Dendritic cell treated with granulocyte-macrophage colony-stimulating factor and Interleukin-4, amounts not matched to agents 40 ng/mL and 50 ng/mL, for 4 days (primary cell): ENCODE data around the gene SERPINE2.

ENCODE experiments used
- H3K27ac Mint-ChIP-seq: one replicate; pipeline ENCODE4 v1.8.0; 2022; ENCODE audit warnings: mild to moderate bottlenecking, mixed read lengths
- H3K27me3 Mint-ChIP-seq: one replicate; pipeline ENCODE4 v1.8.0; 2022; ENCODE audit warnings: mild to moderate bottlenecking, mixed read lengths
- H3K36me3 Mint-ChIP-seq: one replicate; pipeline ENCODE4 v1.8.0; 2022; ENCODE audit warnings: low read depth, mixed read lengths
- H3K4me1 Mint-ChIP-seq: one replicate; pipeline ENCODE4 v1.8.0; 2022; ENCODE audit warnings: low read depth, mixed read lengths
- H3K4me3 Mint-ChIP-seq: one replicate; pipeline ENCODE4 v1.8.0; 2022; ENCODE audit warnings: mild to moderate bottlenecking, moderate library complexity, mixed read lengths
- H3K9me3 Mint-ChIP-seq: one replicate; pipeline ENCODE4 v1.8.0; 2022; ENCODE audit warnings: mixed read lengths
- intact Hi-C: fragments of 100-400 bp; cut with micrococcal nuclease; formaldehyde crosslinking; loops from one replicate; pipeline ENCODE4 v1.15.0; 2022

SERPINE2 gene, protein sequence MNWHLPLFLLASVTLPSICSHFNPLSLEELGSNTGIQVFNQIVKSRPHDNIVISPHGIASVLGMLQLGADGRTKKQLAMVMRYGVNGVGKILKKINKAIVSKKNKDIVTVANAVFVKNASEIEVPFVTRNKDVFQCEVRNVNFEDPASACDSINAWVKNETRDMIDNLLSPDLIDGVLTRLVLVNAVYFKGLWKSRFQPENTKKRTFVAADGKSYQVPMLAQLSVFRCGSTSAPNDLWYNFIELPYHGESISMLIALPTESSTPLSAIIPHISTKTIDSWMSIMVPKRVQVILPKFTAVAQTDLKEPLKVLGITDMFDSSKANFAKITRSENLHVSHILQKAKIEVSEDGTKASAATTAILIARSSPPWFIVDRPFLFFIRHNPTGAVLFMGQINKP

DNA sequence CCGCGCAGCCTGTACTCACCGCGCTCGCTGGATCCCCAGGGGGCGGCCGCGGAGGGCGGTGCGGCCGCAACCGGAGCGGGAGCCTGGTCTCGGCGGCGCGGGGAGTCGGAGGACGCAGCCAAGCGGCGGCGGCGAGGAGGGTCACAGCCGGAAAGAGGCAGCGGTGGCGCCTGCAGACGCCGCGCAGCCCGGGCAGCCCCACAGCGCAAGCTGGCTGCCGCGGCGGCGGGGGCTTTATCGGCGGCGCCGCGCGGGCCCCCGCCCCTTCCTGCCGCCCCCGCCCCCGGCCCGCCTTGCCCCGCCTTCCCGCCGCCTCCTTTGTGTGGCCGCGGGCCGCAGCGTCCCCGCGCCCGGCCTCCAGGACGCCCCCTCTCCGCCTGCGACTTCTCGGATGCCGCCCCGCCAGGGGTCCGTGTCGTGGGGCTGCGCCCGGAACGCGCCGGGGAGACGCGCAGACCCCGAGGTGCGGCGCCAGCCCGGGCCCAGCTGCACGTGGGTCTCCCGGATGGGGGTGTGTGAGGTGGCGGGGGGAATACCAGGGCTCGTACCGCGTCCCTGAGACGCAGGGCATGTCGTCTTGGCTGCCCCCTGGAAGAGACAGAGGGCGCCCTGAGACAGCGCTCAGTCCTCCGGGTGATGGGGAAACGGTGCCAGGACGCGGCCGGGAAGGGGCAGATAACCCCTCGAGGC, at the start of gene SERPINE2:
Gene SERPINE2, minus strand, starts transcription at position 207 of the 690 bp plus-strand sequence. CDS start 37,386 bp downstream, outside the sequence.
- Mint-ChIP-seq H3K4me1 (peaks cover 15% of the 10 kb centered on the region), H3K9me3 (no peaks in the 10 kb centered on the region), H3K4me3 (peak within 1 kb of the TSS; percentile 80), H3K27me3 (peaks cover 66% of the 10 kb centered on the region), H3K27ac (no peak within 1 kb of the TSS), H3K36me3 (no peaks in the 10 kb centered on the region)
- intact Hi-C loops: no loop called here

DNA sequence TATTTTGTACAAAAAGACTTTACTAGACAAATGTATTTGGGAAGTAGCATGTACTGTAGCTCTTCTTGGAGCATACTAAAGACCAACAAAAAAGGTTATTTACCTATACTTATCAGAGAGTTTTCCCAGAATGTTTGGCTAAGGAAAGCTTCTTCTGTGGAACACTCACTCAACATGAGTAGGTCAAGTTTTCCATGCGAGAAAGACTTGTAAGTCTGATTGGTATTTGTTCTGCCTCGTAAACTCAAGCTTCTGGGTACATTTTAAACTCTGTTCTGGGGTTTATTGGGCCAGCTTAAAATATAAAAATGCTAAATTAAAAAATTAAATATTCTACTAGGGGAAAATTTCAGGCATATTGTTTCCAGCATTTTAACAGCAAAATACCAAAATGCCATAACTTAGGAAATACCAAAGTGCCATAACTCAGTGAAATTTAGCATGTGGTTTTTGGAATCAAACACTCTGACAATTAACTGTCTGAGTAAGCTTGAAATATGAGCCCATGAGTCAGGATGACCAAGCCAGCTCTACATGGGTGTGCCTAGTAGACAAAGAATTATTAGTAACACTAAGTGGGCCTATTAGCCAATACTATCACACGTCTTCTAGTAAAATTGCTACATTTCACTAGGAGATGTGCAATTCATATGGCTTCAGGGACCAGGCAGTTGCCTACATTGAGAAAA, 47.3 kb upstream of the SERPINE2 start:
- H3K4me3 Mint-ChIP-seq: no peak overlapping the region
- intact Hi-C loops: no loop called here
- peaks cover 4% of the 10 kb centered on the region for H3K27me3 Mint-ChIP-seq
- no peaks in the 10 kb centered on the region for H3K36me3 Mint-ChIP-seq
- no peaks in the 10 kb centered on the region for H3K9me3 Mint-ChIP-seq
- H3K27ac Mint-ChIP-seq: no peak overlapping the region
- H3K4me1 Mint-ChIP-seq: no peaks in the 10 kb centered on the region

DNA sequence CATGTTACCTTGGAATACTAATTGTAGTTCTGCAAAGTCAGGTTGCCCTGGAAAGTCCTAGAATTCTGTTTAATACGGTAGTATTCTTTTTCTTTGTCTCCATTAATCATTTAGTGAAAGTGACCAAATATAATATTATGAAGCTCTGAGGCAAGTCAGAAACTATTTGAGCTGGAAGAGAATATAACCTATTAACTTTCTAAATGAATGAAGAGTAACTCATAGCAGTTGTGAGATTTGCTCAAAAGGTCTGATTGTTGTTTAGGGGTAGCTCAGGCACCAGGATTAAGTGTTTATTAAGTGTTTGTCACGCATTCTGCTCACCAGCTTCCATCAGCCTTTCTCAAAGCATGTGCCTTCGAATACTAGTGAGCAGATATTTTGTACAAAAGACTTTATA, 46.7 kb upstream of the SERPINE2 start:
- no peak overlapping the region for H3K27ac Mint-ChIP-seq
- intact Hi-C loops: no loop called here
- H3K4me3 Mint-ChIP-seq: no peak overlapping the region
- H3K9me3 Mint-ChIP-seq: no peaks in the 10 kb centered on the region
- H3K36me3 Mint-ChIP-seq: no peaks in the 10 kb centered on the region
- H3K27me3 Mint-ChIP-seq: peaks cover 4% of the 10 kb centered on the region
- H3K4me1 Mint-ChIP-seq: no peaks in the 10 kb centered on the region

DNA sequence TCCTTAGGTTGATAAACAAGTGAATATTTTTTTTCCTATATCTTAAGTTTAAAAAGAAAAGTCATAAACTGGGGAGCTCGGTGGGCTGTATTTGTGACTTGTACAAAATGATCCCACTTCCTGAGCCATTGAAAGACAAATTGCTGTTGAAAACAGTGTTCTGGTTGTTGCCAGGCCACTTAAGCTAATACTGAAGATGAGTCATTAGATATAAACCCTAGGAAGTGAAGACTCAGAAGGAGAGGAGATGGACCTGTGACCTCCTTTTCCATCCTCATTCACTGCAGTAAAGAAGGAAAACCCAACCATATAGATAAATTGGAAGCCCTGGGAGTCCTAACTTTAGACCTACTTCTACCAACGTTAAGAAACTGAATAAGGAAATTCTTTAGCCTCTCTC, 46.2 kb upstream of the SERPINE2 start:
- Mint-ChIP-seq H3K4me3 (no peak overlapping the region), H3K36me3 (no peaks in the 10 kb centered on the region), H3K27ac (no peak overlapping the region), H3K4me1 (no peaks in the 10 kb centered on the region), H3K9me3 (no peaks in the 10 kb centered on the region), H3K27me3 (peaks cover 4% of the 10 kb centered on the region)
- intact Hi-C loops: no loop called here

DNA sequence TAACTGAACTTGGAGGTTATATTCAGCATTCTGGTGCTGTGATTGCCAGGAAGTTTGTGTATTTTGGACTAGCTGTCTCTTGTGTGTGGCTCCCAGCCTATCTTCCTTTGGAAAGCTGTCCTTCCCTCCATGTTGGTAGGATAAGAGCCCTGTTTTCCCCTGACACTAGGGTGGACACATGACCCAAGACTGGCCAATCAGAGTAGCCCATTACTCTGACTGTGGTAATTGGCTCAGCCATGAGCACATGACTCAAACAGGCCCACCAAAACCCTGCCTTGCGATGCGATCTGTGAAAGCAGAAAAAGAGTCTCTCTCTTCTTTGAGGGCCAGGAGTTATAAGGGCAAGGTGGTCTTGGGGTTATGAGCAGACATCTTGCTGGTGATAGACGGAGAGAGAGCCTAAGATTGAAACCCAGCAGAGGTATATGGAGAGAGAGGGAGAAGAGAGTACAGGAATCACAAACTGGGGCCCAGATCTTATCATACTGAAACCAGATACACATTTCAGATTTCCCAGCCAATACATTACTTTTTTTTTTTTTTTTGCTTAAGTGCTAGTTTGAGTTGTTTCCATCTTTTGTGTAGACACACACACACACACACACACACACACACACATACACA, 45.3 kb upstream of the SERPINE2 start:
- intact Hi-C loops: no loop called here
- Mint-ChIP-seq H3K27me3 (peaks cover 4% of the 10 kb centered on the region), H3K36me3 (no peaks in the 10 kb centered on the region), H3K4me3 (no peak overlapping the region), H3K27ac (no peak overlapping the region), H3K4me1 (no peaks in the 10 kb centered on the region), H3K9me3 (no peaks in the 10 kb centered on the region)

DNA sequence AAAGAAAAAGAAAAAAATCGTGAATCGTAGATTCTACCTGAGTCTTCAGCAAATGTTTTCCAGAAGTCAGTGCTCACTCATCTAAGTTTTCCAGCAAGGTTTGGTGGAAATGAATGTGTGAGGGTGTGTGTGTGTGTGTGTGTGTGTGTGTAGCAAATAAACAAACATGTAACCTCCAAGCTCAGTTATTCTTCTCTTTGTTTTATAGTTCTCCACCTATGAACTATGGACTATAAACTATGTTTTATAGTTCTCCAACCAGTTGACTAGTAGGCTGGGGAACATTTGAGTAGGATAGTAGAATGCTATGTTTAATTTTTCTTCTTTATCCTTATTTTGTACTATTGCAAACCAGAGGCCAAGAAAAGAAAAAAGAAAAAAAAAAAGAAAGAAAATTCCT, 44.6 kb upstream of the SERPINE2 start:
- Mint-ChIP-seq H3K4me3 (no peak overlapping the region), H3K27ac (no peak overlapping the region), H3K4me1 (no peaks in the 10 kb centered on the region), H3K9me3 (no peaks in the 10 kb centered on the region), H3K27me3 (peaks cover 4% of the 10 kb centered on the region), H3K36me3 (no peaks in the 10 kb centered on the region)
- intact Hi-C loops: no loop called here

DNA sequence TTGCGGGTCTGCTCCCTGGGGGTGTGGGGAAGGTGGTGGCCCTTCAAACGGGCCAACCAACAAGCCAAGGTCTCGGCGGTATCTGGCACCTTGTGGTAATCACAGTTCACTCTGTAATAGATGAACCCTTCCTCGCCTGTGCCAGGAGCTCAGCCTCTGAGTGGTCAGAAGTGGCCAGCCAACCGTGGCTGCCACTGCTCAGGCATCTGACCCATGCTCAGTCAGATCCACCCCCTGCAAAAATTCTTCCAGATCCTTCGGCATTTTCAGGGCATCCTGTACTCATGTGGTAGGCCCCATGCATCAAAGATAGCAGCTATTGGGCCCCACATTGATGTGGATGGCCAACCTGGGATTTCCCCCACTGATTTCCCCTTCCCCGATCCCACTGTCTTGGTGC, 39.6 kb upstream of the SERPINE2 start:
- Mint-ChIP-seq H3K9me3 (no peaks in the 10 kb centered on the region), H3K27me3 (peaks cover 4% of the 10 kb centered on the region), H3K27ac (no peak overlapping the region), H3K36me3 (no peaks in the 10 kb centered on the region), H3K4me1 (no peaks in the 10 kb centered on the region), H3K4me3 (no peak overlapping the region)
- intact Hi-C loops: no loop called here

DNA sequence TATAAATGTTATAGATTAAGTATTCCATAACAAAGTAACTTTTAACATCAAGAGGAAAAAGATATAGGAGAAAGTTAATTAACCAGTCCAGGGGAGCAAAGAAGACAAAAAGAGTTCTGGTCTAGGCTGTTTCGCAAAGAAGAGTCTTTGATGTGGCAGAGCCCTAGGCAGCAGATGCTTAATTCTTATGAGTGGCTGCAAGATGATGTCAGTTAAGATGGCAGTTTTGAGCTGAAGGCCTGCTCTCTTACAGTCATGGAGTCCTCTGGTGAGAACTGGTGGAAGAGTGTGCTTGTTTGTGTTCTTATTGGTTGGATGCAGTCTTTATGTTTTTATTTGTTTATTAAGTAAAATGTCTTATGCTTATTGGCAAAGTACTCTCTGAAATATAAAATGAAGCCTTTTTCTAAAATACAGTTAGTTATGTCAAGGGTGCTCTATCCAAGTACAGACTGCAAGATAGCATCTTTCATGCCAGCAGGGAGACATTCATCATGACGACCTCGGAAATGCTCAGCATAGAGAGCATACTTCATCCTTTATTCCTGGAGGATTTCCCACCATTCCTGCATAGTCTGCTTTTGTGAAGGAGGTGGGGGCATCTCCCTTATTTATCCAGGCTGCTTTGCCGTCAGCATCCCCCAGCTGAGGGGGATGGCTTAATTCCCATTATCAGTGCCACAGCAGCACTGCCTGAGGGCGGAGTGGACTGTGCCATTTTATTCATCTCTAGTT, 38.9 kb upstream of the SERPINE2 start:
- intact Hi-C loops: no loop called here
- Mint-ChIP-seq H3K4me1 (no peaks in the 10 kb centered on the region), H3K4me3 (no peak overlapping the region), H3K36me3 (no peaks in the 10 kb centered on the region), H3K27ac (no peak overlapping the region), H3K27me3 (peaks cover 3% of the 10 kb centered on the region), H3K9me3 (no peaks in the 10 kb centered on the region)

DNA sequence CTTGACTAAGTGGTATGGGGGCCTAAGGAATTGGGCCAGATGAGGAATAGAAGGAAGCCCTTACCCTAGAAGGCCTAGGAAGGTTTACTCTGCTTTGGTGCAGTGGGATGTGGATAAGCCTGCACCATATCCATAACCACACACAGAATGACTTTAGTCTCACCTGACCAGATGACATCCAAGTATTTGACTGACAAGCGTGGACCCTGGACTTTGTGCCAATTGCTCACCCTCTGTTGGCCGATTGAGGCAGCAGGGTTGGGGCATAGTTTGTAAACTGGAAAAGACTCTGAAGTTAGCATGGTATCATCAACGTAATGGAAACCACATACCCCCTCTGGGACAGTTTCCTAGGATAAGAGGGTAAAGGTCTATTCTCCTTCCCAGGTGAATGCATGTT, 36.5 kb upstream of the SERPINE2 start:
- no peak overlapping the region for H3K27ac Mint-ChIP-seq
- no peaks in the 10 kb centered on the region for H3K36me3 Mint-ChIP-seq
- H3K9me3 Mint-ChIP-seq: no peaks in the 10 kb centered on the region
- H3K4me3 Mint-ChIP-seq: no peak overlapping the region
- peaks cover 2% of the 10 kb centered on the region for H3K27me3 Mint-ChIP-seq
- intact Hi-C loops: no loop called here
- no peaks in the 10 kb centered on the region for H3K4me1 Mint-ChIP-seq

DNA sequence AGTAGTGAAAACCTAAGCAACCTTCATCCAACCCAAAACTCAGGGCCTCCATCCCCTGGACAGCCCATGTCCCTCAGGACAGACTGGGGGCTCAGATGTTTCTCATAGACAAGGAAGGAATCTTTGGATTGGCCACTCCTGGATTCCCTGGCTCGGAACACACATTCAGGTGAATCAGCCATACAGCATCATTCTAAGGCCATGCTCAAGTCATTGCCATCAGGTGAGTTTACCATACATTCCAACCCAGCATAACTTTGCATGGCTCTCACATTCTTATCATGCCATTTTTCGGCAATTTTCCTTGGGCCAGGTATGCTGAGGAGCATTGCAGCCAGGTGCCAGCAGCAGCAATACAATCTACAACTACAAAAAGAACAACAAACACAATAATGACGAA, 34.6 kb upstream of the SERPINE2 start:
- H3K9me3 Mint-ChIP-seq: no peaks in the 10 kb centered on the region
- no peak overlapping the region for H3K4me3 Mint-ChIP-seq
- H3K27ac Mint-ChIP-seq: no peak overlapping the region
- H3K27me3 Mint-ChIP-seq: peaks cover 3% of the 10 kb centered on the region
- no peaks in the 10 kb centered on the region for H3K4me1 Mint-ChIP-seq
- H3K36me3 Mint-ChIP-seq: no peaks in the 10 kb centered on the region
- intact Hi-C loops: no loop called here

DNA sequence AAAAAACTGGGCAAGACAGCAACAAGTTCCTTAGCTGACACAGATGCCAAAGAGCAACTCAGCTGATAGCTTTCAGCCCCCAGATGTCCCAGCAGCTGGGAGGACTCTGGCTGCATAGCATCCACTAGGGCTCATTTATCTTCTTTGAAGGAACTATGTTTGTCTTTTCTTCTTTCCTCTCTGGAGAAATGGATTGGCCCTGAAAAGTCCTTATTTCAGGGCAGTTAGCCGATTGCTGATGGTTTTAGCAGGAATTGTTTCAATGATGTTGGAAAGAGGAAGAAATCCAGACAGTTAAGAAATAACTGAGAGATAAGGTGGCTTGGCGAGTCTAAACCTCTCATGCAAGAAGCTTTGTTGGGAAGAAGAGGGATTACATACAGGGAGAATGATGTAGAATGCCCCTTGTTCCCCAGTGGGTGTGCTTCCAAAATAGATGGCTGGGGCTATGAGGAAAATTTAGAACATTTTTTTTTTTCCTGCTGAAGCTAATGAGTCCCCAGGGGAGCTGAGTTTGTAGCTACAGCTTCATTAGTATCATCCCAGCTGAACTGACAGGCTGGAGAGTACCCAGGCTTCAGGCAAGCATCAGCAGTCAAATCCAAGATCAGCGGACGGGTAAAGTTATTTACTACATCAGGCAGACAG, 33.6 kb upstream of the SERPINE2 start:
- Mint-ChIP-seq H3K27ac (no peak overlapping the region), H3K9me3 (no peaks in the 10 kb centered on the region), H3K4me3 (no peak overlapping the region), H3K4me1 (no peaks in the 10 kb centered on the region), H3K36me3 (no peaks in the 10 kb centered on the region), H3K27me3 (peaks cover 3% of the 10 kb centered on the region)
- intact Hi-C loops: no loop called here

DNA sequence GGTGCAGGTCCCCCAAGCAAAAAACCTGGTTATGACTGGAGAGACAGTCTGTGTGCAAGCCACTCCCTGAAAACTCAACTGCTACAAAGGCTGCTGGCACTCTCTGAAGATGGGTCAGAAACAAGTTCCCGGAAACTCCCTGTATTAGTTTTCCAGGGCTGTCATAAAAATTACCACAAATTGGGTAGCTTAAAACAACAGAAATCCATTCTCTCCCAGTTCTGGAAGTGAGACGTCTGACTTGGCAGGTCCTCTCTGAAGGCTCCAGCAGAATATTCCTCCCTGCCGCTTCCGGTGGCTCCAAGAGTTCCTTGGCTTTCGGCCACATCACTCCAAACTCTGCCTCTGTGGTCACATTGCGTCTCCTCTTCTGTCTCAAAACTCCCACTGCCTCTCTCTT, 30.1 kb upstream of the SERPINE2 start:
- intact Hi-C loops: no loop called here
- Mint-ChIP-seq H3K4me3 (no peak overlapping the region), H3K27me3 (peaks cover 6% of the 10 kb centered on the region), H3K9me3 (no peaks in the 10 kb centered on the region), H3K4me1 (no peaks in the 10 kb centered on the region), H3K27ac (no peak overlapping the region), H3K36me3 (no peaks in the 10 kb centered on the region)

DNA sequence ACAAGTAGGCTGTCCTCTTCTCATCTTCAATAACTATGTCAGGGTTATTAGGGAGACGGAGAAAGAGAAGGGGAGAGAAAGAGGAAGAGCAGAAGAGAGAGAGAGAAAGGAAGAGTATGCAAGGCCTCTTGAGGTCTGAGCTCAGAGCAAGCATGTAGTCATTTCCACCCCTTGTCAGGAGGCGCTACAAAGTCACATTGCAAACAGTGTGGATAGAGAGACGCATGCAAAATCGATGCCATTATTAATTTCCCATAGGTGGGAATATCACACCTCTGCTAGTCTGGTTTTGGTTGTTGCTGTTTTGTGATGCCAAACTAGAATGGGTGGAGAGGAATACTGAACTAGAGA, 24.2 kb upstream of the SERPINE2 start:
- H3K4me1 Mint-ChIP-seq: peaks cover 12% of the 10 kb centered on the region
- no peak overlapping the region for H3K4me3 Mint-ChIP-seq
- no peak overlapping the region for H3K27ac Mint-ChIP-seq
- peaks cover 3% of the 10 kb centered on the region for H3K27me3 Mint-ChIP-seq
- H3K9me3 Mint-ChIP-seq: no peaks in the 10 kb centered on the region
- intact Hi-C loops: no loop called here
- H3K36me3 Mint-ChIP-seq: no peaks in the 10 kb centered on the region
